Dedifferentiated amniotic fluid mesenchymal stem cell (primary cell): Measurements from ENCODE around the gene TNS4.

Experiments
- DNase-seq: peaks from one replicate; pipeline ENCODE4 v3.0.0-alpha.2; 2016; ENCODE audit errors: extremely low spot score

The TNS4 gene

GRCh38 chr17:40495140-40495539, 6.3 kb downstream of the TNS4 start:
- no peak for DNase-seq

DNA sequence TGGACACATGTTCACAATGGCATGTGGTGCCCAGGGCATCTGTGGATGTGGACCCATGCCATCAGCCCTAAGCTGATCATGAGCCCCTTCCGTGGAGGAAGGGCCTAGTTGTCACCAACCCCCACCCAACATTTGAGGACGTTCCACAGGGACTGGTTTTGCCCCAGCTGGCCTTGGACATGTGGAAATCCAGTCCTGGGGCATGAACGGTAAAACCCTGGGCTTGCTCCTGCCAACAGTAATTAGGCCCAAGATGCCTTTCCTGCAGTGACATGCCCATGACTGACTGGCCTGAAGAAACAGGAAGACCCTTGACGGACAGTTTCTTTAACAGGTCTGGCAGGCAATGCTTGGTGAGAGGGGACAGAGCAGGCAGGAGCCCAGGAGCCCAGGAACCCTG, 7.7 kb downstream of the TNS4 start:
- DNase-seq, result no peak

- DNase-seq, result no peak
Measured at GRCh38 chr17:40491486-40491885, 9.9 kb downstream of the TNS4 start.

DNA sequence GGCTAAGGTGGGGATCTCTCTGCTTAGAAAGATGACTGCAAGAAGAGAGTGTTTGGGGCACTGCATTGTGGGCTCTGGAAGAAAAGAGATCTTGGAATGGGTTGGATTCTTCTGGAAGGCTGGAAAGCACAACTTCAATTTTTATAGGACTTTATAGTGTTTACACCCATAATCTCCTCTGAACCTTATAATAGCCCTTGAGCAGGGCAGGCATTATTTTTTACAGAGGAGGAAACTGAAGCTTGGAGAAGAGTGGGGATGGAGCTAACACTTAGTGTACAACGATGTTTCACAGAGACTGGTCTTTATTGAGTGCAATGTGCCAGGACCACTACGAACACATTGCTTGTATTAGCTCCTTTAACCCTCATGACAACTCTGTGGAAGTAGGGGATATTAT, 10.4 kb downstream of the TNS4 start:
- no peak for DNase-seq

DNA sequence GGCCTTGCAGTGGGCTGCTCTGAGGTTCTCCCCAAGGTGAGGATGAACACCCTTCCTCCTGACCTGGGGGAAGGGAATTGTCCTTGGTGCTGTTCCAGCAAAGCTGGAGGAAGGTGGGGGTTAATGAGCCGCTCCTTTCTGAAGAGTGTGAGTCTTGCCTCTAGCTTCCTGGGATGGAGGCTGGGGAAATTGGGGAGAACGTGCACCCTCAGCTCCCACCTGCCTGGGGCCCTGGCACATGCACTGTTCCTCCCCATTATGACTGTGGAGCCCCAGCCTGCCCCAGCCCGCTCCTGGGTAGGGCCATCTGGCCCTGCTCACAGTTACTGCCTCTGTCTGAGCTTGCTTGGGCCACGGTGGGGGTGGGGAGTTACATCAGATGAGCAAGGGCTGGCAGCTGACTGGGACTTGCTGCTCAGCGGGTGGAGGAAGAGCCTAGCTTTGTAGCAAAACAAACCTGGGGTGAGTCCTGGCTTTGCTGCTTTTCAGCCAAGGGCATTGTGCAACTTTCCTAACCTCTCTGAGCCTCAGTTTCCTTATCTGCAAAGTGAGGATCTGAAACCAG, 11.1 kb downstream of the TNS4 start:
- DNase-seq, result no peak

- no peak for DNase-seq
Measured at GRCh38 chr17:40487371-40488020, 13.9 kb downstream of the TNS4 start.

DNA sequence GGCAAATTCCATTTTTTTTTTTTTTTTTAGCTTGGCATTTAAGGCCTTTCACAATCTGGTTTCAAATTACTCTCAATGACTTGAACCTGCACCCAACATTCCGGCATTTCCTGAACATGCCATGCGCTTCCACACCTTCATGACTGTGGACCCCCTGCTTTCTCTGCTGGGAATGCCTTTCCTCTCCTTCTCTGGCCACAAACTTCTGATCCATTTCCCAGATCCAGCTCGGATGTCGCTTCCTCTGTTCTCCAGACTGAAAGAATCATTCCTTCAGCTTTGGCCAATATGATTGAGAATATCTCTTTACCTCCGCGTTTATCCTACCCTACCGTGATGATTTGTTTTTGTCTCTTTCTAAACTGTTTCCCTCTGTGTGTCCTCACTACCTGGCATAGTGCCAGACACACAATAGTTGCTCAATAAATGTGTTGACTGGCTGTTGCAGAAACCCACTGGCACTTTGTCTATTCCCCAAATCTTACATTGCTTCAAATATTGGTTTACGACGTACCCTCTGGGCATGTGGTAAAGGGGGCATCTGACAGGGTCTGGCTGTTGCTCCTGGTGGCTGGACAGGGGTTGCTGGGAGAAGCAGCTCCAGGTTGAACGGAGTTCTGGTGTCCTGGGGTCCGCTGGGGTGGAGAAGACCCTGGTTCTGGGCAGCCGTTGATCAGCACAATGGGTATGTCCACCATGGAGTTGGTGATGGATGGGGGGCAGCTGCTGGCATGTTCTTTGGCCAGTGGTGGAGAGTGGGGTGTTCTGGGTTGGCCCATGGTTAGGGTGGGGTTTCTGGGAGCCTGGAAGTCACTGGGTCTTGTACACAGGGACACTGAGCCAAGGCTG, 14.7 kb downstream of the TNS4 start:
- no peak for DNase-seq

DNA sequence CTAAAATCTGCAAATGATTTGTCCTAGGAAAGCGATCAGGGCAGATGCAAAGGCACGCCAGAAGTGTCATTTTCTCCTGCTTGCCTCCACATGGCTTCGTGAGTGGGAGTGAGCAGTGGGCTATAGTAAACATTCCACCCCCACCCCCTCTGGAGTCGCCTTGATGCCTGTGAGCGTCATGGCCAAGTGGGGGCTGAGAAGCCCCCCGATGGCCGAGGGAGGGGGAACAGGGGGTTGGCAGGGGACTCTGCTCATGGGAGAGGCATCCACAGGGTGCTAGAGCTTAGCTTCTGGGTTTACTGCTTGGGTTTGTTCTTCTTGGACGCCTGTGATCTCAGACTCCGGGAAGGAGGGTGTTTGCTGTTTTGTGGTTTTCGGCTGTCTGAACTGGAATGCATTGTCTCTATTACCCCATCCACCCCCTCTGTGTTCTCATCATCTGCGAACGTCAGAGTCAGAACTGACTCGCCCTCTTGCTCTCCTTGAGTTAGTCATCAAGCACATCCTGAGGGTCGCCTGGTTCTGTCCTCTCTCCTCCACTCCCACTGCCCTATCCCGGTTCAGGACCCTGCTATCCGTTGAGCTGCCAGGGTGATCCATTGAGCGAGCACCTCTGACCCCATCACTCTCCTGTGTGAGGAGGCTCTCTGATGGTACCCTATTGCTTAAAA, 15.4 kb downstream of the TNS4 start:
- peak; percentile 94 for DNase-seq

- DNase-seq, result no peak
Measured at GRCh38 chr17:40484973-40485530, 16.4 kb downstream of the TNS4 start.

- no peak for DNase-seq
Measured at GRCh38 chr17:40484285-40484972, 17.0 kb downstream of the TNS4 start.

GRCh38 chr17:40483679-40484078, 17.7 kb downstream of the TNS4 start:
- no peak for DNase-seq

DNA sequence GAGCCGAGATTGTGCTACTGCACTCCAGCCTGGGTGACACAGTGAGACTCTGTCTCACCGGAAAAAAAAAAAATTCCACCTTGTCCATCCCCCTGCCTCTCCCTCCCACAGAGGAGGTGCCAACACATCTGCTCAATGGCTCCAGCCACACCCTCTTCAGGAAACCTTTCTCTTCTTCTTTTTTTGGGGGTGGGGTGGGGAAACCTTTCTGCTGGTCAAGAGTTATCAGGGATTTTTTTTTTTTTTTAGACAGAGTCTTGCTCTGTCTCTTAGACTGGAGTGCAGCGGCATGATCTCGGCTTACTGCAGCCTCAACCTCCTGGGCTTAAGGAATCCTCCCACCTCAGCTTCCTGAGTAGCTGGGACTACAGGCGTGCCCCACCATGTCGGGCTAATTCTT, 18.7 kb downstream of the TNS4 start:
- DNase-seq, result no peak

DNA sequence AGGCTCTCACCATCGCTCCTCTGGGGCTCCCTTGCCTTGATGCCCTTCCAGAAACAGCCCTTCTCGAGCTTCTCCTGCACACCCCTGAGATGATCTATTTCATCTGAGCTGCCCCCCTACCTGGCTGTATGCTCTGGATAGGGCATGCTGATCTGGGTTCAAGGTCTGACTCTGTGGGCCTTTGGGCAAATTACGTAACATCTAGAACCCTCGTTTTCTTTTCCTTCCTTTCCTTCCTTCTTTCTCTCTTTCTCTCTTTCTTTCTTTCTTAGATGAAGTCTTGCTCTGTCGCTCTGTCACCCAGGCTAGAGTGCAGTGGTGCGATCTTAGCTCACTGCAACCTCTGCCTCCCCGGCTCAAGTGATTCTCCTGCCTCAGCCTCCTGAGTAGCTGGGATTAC, 20.3 kb downstream of the TNS4 start:
- DNase-seq, result no peak

DNA sequence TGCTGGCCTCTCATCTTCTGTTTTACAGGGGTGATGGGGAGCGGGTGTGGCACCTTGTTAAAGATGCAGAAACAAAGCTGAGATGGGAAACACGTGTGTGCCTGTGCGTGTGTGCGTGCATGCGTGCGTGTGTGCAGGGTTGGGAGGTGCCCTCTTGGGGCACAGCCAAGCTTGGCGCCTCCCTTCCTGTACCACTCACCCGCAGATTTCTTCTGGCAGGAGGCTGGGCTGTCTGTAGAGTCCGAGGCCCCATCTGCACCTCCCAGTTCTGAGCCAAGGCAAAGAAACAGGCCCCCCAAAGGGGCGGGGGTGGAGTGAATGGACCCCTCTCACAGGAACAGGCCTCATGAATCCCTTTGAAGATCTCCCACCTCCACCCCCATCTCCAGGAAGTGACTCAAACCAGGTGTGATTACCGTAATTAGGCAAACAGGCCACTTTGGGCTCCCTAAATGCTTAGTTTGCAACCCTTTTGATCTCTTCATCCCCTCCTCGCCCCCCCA, 20.9 kb downstream of the TNS4 start:
- peak; percentile 57 for DNase-seq

GRCh38 chr17:40479754-40480480, 21.5 kb downstream of the TNS4 start:
- DNase-seq, result no peak

DNA sequence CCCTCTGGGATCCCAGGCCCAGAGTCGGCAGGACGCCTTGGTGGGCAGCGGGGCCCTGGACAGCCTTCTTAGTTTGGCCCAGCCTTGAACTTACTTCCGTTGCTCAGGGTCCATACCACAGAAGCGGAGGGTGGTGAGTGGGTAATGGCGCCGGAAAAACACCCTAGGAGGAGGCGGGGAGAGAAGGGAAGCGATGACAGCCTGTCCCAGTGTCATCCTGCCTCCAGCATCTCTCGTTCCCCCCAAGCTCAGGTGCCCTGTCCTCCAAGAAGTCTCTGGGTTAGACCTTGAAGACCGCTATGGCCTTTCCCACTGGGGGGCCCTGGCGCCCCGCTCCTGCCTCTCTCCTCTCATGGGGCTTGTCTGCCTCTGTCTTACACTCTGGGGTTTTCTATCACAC, 22.9 kb downstream of the TNS4 start:
- no peak for DNase-seq

DNA sequence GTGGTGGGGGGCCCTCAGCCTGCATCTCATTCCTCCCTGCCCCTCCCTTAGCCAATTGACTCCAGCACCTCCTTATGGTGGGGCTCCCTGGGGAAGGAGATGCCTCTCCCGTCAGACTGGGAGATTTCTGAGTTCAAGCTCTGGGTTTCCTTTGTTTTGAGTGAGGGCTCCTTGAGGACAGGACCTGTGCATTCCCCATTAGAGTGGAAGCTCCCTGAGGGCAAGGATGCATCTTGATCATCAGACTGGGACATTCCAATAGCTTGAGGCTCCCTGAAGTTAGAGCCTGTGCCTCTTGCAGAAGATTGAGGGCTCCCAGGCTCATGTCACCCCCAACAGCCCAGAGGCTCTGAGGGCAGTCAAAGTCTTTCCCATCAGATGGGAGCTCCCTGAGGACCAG, 23.6 kb downstream of the TNS4 start:
- no peak for DNase-seq

- DNase-seq, result no peak
Measured at GRCh38 chr17:40475234-40475908, 26.1 kb downstream of the TNS4 start.

DNA sequence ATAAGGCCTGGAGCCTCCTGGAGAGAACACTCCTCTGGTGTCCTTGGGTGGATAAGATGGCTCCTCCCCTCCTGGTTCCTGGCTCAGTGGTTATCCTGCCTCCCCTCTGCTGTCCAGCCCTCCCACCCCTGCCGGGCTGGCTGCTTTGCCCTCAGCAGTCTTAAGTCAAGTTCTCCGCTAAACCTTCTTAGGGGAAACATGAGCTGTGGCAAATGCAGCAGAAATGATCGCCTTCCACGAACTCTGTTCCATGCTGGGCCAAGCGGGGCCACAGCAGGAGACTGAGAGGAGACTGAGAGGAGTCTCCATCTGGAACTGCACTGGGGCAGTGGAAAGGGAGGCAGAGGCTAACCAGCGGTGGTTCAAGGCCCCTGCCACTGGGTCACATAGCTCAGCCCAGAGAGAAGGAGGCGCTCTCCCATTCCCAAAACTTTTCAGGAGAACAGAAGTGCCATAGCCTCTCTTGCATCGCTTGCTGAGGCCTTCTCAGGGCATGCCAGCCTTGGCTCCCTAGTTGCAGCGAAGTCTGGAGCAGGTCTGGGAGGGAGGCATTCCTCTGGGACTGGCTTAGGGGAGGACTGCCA, 26.9 kb downstream of the TNS4 start:
- DNase-seq, result no peak
